Fibroblast of the aortic adventitia (primary cell): Measurements from ENCODE around the gene ABCB1. TPM values are rescaled to one million over a fixed set of nuclear protein-coding genes. Genes with fewer than 3 reads are reported as not detected.

Experiments
- DNase-seq: peaks from one replicate; pipeline ENCODE4 v3.0.0-alpha.2; 2010; ENCODE audit warnings: low read depth
- H3K4me3 ChIP-seq: 2 replicates; pipeline ENCODE4 v1.5.1; 2011; ENCODE audit warnings: low read depth, mild to moderate bottlenecking, control low read depth, low read length, moderate library complexity
- total RNA-seq: library from RNA; depleted of rRNA; stranded (reverse); fragments of >200 nt; gene quantifications from 2 replicates; pipeline ENCODE4 v1.2.3, GENCODE V29; 2012; ENCODE audit warnings: low replicate concordance
- TF ChIP-seq, protein P1 (sequence below): IDR thresholded peaks from 2 replicates; pipeline ENCODE4 v1.5.1; 2011; ENCODE audit warnings: mild to moderate bottlenecking, low read length, control low read depth, inconsistent platforms; ENCODE audit not compliant: insufficient read depth

ABCB1 gene
- total RNA-seq, 1 donor, result 0.36 TPM

DNA sequence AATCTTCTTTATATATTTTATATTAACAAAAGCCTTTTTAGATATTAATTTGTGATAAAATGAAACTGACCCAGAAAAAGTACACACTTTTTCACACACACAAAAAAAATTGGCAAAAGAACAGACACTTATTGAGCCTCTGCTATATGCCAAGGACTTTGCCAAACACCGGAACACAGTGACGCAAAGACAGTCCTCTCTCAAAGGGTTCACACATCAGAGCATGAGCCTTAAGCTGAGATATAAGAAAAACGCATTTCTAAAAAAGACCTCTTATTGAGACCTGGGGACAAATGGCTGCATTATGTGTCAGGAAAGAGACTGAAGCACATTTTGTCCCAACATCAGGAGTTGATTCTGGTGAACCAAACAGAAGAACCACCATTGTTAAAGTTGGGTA is 101.2 kb downstream of the ABCB1 start:
- no peak for DNase-seq
- TF ChIP-seq, protein P1, sequence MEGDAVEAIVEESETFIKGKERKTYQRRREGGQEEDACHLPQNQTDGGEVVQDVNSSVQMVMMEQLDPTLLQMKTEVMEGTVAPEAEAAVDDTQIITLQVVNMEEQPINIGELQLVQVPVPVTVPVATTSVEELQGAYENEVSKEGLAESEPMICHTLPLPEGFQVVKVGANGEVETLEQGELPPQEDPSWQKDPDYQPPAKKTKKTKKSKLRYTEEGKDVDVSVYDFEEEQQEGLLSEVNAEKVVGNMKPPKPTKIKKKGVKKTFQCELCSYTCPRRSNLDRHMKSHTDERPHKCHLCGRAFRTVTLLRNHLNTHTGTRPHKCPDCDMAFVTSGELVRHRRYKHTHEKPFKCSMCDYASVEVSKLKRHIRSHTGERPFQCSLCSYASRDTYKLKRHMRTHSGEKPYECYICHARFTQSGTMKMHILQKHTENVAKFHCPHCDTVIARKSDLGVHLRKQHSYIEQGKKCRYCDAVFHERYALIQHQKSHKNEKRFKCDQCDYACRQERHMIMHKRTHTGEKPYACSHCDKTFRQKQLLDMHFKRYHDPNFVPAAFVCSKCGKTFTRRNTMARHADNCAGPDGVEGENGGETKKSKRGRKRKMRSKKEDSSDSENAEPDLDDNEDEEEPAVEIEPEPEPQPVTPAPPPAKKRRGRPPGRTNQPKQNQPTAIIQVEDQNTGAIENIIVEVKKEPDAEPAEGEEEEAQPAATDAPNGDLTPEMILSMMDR, result no peak
- no peak overlapping the region for H3K4me3 ChIP-seq

DNA sequence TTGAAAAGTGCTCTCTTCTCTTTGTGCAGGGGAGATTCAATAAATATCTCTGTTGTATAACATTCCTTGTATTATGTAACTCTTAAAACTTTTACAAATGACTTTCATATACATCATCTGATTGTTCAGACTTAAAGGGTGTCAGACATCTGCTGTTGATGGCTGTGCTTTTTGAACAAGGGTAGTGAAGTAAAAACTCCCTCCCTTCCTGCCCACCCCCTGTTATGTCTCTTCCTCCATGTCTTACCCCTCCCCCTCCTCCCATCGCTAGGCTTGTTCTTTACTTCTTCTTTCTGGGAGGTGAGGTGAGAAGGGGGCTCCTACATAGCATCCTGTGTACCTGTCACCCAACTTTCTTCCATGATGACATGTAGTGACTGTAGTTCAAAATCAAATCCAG is 101.8 kb downstream of the ABCB1 start:
- H3K4me3 ChIP-seq, result no peak overlapping the region
- TF ChIP-seq, protein P1, result no peak
- no peak for DNase-seq

GRCh38 chr7:87497482-87497881 is 103.2 kb downstream of the ABCB1 start:
- TF ChIP-seq, protein P1, result no peak
- DNase-seq, result no peak
- no peak overlapping the region for H3K4me3 ChIP-seq

DNA sequence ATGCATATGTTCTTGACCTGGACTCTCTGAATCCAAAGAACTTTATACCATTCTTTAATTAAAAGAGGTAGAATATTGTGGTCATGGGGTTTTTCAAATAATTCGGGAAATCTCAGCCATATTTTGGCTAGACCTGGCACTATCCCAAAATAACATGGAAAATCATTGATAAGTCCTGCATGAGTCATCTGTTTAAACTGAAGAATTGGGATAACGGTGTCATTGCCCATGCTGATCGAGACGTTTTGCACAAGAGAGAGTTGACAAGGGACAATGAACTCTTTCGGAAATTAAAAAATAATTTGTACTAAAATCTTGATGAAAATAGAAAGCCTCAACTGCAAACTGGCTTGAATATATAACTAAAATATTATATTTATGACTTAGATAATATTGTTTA is 105.3 kb downstream of the ABCB1 start:
- DNase-seq, result no peak
- TF ChIP-seq, protein P1, result no peak
- no peak overlapping the region for H3K4me3 ChIP-seq

- TF ChIP-seq, protein P1, result no peak
- no peak overlapping the region for H3K4me3 ChIP-seq
- no peak for DNase-seq
These were observed 106.2 kb downstream of the ABCB1 start for GRCh38 chr7:87494454-87494853.

GRCh38 chr7:87483131-87483530 is 117.6 kb downstream of the ABCB1 start:
- TF ChIP-seq, protein P1, result no peak

GRCh38 chr7:87482115-87482514 is 118.6 kb downstream of the ABCB1 start:
- TF ChIP-seq, protein P1, result no peak
- no peak overlapping the region for H3K4me3 ChIP-seq
- no peak for DNase-seq

More at GRCh38 chr7:87483131-87483530, 117.6 kb downstream of the ABCB1 start:
- DNase-seq, result no peak
- H3K4me3 ChIP-seq, result no peak overlapping the region
